ENCODE data around the gene SLC30A2. TPM values are rescaled to one million over a fixed set of nuclear protein-coding genes. Genes with fewer than 3 reads are reported as not detected.

The SLC30A2 gene
- total RNA-seq, 1 experiment from 2014 or later, result 0.35 TPM

DNA sequence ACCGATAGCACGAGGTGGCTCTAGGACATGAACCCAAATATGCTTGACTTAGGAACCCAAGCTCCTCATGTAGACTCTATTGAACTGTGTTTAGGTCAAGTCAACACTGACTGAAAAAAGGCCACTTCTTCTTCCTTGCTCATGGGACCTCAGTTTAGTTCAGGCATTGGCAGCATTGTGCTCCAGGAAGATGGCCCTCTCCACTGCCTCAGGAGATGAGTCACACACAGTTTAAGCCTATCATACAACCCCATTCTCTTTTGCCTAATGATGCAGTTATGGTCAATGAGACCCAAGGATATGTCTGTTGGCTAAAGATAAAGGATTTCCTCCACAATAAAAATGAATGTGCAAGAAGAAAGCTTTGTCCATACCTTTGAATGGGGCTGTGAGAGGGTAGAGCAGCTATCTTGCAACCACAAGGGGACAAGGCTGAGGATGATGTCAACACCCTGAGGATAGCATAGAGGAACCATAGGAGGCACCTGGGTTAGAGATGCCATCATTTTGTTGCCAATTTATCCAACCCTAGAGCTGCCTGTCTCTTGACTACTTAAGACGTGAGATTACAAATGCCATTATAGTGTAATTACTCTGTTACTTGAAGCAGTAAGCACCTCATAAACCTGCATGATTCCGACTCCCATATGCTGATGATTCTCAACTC lies 24.5 kb upstream of the SLC30A2 start:
- no peaks in the 10 kb centered on the region for H4K20me1 ChIP-seq (ENCODE audit: control insufficient read depth, insufficient read depth, insufficient read length)
- H3K18ac ChIP-seq (ENCODE audit: insufficient read length, low read depth, low read length), result no peak overlapping the region
- no peak overlapping the region for H2BK5ac ChIP-seq (ENCODE audit: insufficient read length, low read length)
- Mint-ChIP-seq H3K9me3 (no peaks in the 10 kb centered on the region; a peak in 1 of 5 replicates), H3K4me3 (no peak overlapping the region), H3K36me3 (ENCODE audit: insufficient read depth in 1 of 3, low read depth in 3 of 3) (no peaks in the 10 kb centered on the region; a peak in 1 of 7 replicates), H3K27me3 (ENCODE audit: low read depth) (peaks cover 32% of the 10 kb centered on the region), H3K27ac (no peak overlapping the region), H3K4me1 (peaks cover 10 to 17% of the 10 kb centered on the region in 2 experiments)
- no peaks in the 10 kb centered on the region for H3K79me2 ChIP-seq (ENCODE audit: insufficient read depth, low read length)
- H3K4me1 ChIP-seq (ENCODE audit: insufficient read depth, low read length), result no peaks in the 10 kb centered on the region
- no peak overlapping the region for H3K14ac ChIP-seq (ENCODE audit: insufficient read depth, low read length)
- TF ChIP-seq, protein P1, sequence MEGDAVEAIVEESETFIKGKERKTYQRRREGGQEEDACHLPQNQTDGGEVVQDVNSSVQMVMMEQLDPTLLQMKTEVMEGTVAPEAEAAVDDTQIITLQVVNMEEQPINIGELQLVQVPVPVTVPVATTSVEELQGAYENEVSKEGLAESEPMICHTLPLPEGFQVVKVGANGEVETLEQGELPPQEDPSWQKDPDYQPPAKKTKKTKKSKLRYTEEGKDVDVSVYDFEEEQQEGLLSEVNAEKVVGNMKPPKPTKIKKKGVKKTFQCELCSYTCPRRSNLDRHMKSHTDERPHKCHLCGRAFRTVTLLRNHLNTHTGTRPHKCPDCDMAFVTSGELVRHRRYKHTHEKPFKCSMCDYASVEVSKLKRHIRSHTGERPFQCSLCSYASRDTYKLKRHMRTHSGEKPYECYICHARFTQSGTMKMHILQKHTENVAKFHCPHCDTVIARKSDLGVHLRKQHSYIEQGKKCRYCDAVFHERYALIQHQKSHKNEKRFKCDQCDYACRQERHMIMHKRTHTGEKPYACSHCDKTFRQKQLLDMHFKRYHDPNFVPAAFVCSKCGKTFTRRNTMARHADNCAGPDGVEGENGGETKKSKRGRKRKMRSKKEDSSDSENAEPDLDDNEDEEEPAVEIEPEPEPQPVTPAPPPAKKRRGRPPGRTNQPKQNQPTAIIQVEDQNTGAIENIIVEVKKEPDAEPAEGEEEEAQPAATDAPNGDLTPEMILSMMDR (conservative IDR thresholded peaks at IDR 0.05), result no peak
- no peak overlapping the region for H3K4ac ChIP-seq (ENCODE audit: low read depth, low read length)
- no peak overlapping the region for H3K23ac ChIP-seq (ENCODE audit: insufficient read length, low read depth, low read length)
- no peak overlapping the region for H3K4me2 ChIP-seq (ENCODE audit: insufficient read depth, insufficient read length, low read length)
- no peak overlapping the region for H4K91ac ChIP-seq (ENCODE audit: insufficient read length, low read depth, low read length)
- no peak overlapping the region for H4K5ac ChIP-seq (ENCODE audit: insufficient read length, low read depth, low read length)
- WGBS (ENCODE audit: extremely low coverage, insufficient read length, low lambda C conversion rate), result no CpG with 5 or more reads among the region's 4 CpGs
- H3K9me3 ChIP-seq (ENCODE audit: control insufficient read depth, low read depth, low read length), result no peaks in the 10 kb centered on the region
- H3K56ac ChIP-seq (ENCODE audit: insufficient read length, low read depth, low read length), result no peak overlapping the region
- no peaks in the 10 kb centered on the region for H3K27me3 ChIP-seq (ENCODE audit: insufficient read depth, low read length)
- H2BK120ac ChIP-seq (ENCODE audit: low read depth, low read length, poor library complexity, severe bottlenecking), result no peak overlapping the region
- H2AFZ ChIP-seq (ENCODE audit: low read length), result no peak overlapping the region
- no peak overlapping the region for H2BK15ac ChIP-seq (ENCODE audit: low read depth, low read length)
- no peak overlapping the region for H4K8ac ChIP-seq (replicated peaks; ENCODE audit: insufficient read length, low read depth, low read length)
- no peak overlapping the region for H3K27ac ChIP-seq (ENCODE audit: insufficient read length, low read depth, low read length)
- no peaks in the 10 kb centered on the region for H3K23me2 ChIP-seq (ENCODE audit: insufficient read length, low read depth, low read length, poor library complexity, severe bottlenecking)
- no peak for DNase-seq
- H2BK12ac ChIP-seq (ENCODE audit: insufficient read length, low read depth, low read length), result no peak overlapping the region
- no peak overlapping the region for H3T11ph ChIP-seq (ENCODE audit: low read length)
- no peak overlapping the region for H3K9ac ChIP-seq (ENCODE audit: extremely low read depth, insufficient read length, low read length)
- no peaks in the 10 kb centered on the region for H3K79me1 ChIP-seq (ENCODE audit: insufficient read depth, low read depth, low read length, poor library complexity, severe bottlenecking)
- no peak overlapping the region for H2AK5ac ChIP-seq (ENCODE audit: insufficient read length, low read length)
- H2BK20ac ChIP-seq (ENCODE audit: low read depth, low read length, poor library complexity, severe bottlenecking), result no peak overlapping the region
